Esophagus muscularis mucosa (tissue), 4 donors: ENCODE data around the gene NAGS.

ENCODE experiments used
- EP300 ChIP-seq: sonication (generic); formaldehyde crosslinking; IDR thresholded peaks from one replicate; pipeline ENCODE4 v1.6.1; 2017; ENCODE audit warnings: antibody characterized with exemption
- POLR2A ChIP-seq: fragments of 450-650 bp; IDR thresholded peaks from one replicate; pipeline ENCODE4 v1.6.1; 2017; ENCODE audit warnings: antibody characterized with exemption, moderate library complexity, mild to moderate bottlenecking, low read depth
- TF ChIP-seq, protein P1 (sequence below), 3 experiments: fragments of 200-600 bp in 2 of 3; fragments of 450-650 bp in 1 of 3; sonication (generic) in 2 of 3; IDR thresholded peaks; one replicate each; pipeline ENCODE4 v1.5.1; 2017 to 2019; ENCODE audit warnings: antibody characterized with exemption in 3 of 3, mild to moderate bottlenecking in 2 of 3, moderate library complexity in 1 of 3

DNA sequence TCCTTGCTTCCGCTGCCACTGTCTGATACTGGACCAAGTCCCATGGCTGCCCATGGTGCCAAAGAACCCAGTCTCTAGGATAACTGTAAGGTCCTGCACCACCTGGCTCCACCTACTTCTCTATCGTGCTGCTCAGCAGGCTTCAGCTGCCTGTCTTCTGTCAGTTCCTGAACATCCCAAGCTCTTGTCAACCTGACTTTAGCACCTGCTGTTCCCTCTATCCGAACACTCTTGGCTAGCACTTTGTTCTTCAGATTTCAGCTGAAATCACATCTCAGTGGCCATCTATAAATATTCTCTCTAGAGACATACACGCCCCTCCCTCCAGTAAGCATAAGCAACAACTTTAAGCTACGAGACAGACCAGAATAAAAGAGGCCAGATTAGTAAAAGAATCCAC lies 25.3 kb downstream of the NAGS start:
- TF ChIP-seq, protein P1, sequence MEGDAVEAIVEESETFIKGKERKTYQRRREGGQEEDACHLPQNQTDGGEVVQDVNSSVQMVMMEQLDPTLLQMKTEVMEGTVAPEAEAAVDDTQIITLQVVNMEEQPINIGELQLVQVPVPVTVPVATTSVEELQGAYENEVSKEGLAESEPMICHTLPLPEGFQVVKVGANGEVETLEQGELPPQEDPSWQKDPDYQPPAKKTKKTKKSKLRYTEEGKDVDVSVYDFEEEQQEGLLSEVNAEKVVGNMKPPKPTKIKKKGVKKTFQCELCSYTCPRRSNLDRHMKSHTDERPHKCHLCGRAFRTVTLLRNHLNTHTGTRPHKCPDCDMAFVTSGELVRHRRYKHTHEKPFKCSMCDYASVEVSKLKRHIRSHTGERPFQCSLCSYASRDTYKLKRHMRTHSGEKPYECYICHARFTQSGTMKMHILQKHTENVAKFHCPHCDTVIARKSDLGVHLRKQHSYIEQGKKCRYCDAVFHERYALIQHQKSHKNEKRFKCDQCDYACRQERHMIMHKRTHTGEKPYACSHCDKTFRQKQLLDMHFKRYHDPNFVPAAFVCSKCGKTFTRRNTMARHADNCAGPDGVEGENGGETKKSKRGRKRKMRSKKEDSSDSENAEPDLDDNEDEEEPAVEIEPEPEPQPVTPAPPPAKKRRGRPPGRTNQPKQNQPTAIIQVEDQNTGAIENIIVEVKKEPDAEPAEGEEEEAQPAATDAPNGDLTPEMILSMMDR (IDR thresholded peaks at IDR 0.05) = no peak
- TF ChIP-seq EP300 (no peak), POLR2A (no peak)
